Measurements from ENCODE around the gene TOM1L2.
"Not testable (repeated sequence)": the region's sequence is repeated elsewhere in the genome, so short reads cannot be mapped to it uniquely, and the experiment has no call there.

The TOM1L2 gene

DNA sequence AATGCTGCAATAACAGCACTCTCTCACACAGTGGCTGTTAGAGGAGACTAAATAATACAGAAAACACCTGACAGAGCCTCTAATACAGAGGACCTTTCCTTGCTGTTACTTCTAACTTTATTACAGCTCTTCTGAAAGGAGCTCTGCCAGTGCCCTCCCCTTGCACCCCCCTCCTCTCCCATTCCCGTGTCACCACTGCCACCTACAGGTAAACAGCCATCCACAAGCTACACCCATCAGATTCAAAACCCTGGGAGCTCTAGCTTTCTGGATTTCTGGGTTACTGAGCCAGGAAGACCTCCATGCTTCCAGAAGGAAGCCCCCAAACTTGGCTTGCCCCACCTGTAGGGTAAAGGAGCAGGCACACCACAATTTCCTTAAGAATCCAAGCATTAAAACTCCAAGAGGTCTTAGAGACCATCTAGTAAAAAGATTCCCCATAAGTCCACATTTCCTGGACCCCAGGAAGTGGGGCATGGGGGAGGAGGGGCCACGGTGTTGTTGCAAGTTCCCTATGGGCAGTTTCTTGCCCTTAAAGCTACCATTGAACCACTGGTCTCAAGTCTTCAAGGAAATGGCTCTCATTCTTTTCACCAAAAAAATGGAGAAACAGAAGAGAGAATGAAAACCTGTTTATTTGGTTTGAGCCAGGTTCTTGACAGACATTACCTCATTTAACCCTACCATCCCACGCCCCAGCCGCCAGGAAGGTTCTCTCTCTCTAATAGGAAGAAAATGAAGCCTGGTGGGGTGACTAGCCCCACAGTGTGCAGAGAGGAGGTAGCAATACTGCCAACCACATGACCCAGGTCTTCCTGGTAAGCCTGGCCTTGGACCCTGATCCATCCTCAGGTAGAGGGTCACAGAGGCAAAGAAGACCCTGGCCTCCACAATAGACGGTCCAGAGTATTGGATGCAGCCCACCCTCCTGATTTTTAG lies 52.8 kb downstream of the TOM1L2 start:
- DNase-seq = peak; percentile 52

DNA sequence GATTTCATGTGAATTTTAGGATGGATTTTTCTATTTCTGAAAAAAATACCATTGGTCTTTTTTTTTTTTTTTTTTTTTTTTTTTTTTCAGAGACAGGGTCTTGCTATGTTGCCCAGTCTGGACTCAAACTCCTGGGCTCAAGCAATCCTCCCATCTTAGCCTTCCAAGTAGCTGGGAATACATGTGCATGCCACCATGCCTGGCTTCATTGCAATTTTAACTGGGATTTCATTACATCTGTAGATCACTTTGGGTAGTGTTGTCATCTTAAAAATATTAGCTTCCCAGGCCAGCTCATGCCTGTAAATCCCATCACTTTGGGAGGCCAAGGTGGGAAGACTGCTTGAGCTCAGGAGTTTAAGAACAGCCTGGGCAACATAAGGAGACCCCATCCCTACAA lies 54.8 kb downstream of the TOM1L2 start:
- no peak for DNase-seq

DNA sequence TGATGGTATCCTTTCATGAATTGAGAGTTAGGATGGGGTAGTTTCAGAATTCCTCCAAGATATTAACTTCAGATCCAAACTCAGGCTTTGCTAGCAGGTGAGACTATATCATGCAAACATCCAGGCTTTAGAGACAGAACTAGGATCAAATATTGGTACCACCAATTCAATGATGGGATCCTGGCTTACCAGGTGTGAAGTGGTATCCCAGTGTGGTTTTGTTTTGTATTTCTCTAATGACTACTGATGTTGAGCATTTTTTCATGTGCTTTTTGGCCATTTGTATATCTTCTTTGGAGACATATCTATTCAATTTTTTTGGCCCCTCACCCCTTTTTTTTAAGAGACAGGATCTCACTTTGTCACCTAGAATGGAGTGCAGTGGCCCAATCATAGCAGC lies 57.0 kb downstream of the TOM1L2 start:
- DNase-seq = no peak

DNA sequence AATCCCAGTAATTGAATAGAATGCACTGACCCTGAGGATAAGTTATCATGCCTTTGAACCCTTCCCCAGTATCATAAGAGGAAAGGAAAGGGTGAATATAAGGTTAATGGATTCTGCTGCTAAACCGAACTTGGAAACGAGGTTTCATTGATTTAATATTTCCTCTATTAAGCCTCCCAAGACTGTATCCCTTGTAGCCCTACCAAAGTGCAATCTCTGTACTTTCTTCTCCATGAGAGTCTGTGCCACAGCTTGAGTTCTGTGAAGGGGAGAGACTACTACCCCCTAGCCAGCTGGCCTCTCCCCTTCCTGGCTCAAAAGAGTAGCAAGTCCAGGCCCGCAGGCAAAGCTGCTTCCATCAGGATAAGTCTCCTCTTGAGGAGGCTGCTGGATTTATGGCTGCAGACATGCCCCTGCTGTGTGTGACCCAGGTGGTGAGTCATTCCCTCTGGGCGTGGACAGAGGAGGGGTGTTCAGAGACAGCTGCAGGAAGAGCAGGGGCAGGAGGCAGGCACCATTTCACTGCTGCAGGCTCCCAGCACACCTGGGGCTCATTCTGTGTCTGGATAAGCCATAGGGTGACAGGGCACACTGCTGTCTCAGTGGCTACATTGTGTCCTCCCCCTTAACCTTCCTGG lies 58.4 kb downstream of the TOM1L2 start:
- no peak for DNase-seq

DNA sequence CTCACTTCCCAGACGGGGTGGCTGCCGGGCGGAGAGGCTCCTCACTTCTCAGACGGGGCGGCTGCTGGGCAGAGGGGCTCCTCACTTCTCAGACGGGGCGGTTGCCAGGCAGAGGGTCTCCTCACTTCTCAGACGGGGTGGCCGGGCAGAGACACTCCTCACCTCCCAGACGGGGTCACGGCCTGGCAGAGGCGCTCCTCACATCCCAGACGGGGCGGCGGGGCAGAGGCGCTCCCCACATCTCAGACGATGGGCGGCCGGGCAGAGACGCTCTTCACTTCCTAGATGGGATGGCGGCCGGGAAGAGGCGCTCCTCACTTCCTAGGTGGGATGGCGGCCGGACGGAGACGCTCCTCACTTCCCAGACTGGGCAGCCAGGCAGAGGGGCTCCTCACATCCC lies 59.9 kb downstream of the TOM1L2 start:
- not testable (repeated sequence) for DNase-seq

DNA sequence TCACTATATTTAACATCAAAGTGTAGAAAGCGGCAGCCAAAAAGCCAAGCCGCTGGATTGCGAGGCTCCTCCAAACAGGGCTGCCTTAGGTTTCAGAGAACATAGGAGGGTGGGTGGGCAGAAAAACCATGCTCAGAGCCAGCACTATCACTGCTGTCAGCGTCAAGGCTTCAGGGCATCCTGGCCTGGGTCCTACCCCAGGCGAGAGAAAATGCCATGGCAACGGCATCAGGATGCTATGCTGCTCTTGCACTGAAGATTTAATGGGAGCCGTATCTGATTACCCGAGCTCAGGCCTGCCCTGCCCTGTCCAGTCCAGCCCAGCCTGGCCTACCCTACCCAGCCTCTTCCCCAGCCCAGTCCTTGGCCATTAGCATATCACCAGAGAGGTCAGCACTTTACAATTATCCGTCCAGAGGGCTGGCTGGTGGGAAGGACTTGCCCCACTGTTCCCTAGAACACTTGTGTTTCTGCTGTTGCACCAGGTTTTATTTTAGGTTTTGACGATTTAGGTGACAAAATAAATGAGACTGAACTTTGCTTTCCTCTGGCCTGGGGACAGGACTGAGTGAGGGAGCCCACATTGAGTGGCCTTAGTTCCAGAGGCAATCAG lies 61.1 kb downstream of the TOM1L2 start:
- DNase-seq = no peak

DNA sequence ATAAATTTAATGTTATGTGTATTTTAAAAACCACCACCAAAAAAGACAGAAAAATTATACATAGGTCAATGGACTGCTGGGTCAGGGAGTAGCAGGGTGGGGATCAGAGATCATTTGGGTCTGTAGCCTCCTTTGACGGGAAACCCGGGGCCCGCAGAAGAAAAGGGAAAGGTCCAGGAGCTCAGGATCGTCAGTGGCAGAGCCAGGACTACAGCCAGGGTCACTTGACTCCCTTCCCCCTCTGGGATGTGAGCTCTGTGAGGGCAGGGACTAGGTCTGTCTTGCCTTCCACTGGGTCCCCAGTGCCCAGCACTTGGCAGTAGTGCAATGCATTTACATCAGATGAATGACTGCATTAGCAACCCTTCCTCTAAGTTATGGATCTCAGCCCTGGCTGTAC lies 62.1 kb downstream of the TOM1L2 start:
- DNase-seq = no peak

DNA sequence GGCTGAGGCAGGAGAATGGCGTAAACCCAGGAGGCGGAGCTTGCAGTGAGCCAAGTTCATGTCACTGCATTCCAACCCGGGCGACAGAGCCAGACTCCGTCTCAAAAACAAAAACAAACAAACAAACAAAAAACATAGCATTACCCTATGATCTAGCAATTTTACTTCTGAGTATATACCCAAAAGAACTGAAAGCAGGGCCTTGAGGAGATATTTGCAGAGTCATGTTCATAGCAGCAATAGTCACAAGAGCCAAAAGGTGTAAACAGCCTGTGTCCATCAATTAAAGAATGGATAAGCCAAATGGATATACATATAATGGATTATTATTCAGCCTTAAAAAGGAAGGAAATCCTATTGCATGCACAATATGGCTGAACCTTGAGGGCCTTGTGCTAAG lies 63.1 kb downstream of the TOM1L2 start:
- DNase-seq = no peak

DNA sequence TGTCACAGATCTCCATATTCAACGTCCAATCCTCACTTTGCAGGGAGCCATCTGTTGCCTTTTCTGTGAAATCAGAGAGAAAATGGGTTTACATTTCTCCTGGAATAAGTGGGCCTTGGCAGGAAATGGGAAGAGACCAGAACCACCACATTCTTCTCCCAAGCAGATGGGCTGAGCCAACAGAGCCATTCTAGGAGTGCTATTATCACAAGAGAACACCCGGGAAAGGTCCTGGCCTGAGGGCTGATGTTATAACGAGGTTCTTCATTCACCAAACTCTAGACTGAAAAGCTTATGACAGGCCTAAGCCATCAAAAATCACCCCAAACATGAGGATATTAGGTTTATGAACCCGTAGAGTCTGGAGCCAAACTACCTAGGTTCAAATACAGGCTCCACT lies 64.7 kb downstream of the TOM1L2 start:
- no peak for DNase-seq

DNA sequence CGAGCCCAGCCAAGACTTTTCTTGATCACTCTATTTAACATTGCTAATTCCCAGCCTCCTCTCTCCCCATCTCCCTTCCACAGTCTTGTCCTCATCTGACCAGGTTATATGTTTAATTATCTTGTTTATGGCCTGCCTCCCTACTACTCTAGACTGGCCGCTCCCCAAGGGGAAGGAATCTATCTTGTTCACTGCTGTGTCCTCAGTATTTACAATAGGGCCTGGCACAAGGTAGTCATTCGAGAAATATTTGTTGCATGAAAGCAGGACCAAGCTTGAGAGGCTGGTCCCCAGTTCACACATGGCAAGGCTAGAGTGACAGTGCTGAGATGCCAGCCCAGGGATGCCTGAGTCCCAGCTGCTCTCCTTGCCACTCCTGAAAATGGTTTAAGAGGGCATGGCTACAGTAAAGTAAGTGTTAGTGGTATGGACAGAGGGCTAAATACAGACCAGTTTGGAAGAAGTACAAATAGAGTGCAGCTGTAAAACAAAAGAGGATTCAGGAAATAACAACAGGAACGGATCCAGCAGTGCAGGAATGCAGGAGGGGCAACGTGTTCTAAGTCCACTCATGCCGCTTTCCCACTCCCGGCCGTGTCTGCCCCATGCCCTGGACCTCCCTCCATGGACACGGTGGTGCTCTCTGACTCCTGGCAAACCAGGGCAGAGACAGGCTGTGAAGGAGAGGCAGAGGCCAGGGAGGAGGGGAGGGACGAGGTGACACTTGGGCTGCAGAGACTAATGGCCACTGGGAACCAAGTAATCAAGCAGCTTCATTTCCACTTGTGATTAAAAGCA lies 65.6 kb downstream of the TOM1L2 start:
- no peak for DNase-seq

DNA sequence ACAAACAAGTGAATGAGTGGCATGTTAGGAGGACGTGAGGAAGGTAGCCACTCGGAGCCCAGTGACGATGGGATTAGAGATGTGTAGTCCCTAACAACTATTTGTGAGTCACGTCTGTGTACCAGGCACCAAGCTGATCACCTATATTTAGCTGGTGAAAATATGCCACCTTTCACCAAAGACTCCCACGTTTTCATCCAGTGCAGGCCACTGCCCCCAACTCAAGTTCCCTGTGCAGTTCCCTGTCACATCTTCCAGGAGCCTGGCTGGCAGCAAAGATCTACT lies 67.2 kb downstream of the TOM1L2 start:
- DNase-seq = no peak

DNA sequence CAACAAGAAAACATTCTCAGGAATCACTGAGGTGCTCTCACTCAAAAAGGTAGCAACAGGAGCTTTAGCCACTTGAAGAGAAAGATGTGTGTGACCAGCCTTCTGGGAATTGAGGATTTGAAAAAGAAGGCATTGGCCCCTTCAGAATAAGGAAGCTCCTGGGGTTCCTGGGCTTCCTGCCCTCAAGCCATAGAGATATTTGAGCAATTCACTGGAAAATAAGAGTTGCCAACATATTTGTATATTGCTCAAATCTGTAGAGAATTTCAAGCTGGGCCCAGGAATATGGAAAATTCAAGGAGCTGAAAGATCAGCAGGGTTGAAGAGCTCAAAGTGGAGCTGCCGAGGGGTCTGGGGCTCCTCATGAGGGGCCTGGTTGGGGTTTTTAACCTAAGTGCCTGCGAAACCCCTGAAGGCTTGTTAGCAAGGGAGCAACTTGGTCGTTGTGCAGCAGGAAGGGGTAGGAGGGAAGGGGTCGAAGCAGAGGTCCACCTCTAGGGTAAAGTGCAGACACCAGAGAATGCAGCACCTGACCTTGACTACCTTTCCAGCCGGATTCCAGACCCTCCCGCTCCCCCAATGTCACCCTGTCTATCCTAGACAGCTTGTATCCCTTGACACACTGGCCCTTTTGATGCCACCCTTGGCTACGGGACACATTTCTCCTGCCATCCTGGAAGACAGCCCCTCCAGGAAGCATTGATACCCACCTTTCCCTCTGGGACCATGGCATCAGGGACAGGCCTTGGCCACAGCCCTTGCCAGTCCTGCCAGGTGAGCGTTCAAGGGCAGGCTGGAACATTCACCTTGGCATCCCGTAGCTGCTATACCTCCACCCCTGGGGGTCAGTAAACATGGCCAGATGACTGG lies 67.8 kb downstream of the TOM1L2 start:
- DNase-seq = no peak

DNA sequence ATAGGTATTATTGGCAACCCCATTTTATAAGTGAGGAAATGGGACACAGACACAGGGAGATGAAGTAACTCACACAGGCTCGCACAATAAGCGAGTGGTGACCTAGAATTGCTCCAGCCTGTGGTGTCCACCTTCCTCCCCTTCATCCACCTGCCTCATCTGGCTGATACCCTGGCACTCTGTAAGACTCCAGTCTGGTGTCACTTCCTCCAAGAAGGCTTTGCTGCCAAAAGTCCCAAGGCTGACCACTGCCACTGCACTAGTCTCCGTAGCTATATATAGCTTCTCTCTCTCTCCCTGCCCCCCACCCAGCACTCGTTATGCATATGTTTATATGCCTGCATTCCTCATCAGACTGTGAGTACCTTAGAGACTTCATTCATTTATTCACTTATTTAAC lies 69.3 kb downstream of the TOM1L2 start:
- no peak for DNase-seq

DNA sequence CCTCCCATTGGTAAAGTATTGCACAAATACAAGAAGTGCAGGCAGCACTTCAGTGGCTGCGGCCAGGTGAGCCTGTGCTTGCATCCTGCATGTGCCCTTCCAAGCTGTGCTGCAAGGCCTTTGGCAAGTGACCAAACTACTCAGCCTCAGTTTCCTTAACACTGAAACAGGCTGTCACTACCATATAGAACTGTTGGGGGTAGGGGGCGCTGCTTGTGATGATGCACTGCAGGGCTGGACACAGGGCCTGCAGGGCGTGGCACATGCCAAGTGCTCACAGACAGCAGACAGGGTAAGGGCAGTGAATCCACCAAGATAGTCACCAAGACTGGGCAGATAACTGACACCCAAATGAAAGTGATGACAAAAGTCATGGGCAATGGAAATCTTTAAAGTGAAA lies 69.8 kb downstream of the TOM1L2 start:
- no peak for DNase-seq

DNA sequence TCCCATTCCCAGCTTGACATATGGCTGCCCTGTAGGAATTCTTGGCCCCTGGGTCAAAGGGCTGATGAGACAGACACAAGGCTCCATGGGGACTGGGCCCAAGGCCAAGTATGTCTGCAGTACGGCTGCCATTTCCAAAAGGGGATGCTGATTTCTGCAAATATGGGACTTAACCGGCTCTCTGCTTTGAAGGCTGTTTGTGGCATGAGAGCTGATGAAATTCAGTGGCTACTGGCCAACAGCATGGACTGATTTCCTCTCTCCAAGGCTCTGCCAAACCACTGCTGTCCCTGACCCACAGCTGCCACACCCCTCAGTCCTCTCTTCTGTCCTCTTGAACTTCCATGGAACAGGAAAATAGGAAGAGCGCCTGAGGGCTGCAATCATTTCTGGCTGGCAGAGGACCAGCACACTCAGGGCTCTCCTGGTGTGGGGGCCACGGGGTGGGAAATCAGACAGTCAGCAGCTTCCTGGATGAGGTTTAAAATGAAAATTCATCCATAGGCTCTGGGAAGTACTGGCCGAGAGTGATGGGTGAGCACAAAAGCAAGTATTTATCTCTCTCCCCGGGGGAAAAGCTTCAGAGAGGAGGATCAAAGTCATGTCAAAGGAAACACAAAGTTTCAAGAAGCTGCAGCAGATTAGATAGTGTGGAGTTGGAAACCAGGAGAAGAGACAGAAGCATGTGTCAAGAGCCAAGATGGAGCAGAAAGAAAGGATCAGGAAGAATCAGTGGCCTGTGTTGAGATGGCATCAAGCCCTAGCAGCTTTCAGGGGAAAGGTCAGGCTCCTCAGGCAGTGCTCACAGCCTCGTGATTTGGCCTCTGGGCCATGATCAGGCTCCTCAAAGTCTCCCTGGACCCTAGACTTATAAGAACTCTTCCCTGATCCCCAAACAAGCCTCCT lies 71.3 kb downstream of the TOM1L2 start:
- no peak for DNase-seq

DNA sequence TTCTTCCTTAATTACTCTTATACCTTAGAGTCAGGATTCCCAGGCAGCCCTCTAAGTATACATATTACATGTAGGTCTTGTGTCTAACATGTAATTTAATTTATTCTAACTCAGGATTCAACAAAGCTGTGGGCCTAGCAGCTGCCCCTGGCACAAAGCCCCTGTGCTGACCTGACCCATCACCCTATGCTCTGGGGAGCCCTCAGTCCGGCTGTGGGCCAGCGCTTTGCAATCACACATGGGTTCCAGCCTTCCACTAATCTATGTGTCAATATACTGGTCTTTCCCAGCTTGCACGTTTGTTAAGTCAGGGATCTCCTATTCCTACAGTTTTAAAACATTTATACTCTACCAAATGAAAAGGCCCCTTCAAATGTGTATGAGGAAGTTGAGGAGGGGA lies 72.7 kb downstream of the TOM1L2 start:
- DNase-seq = no peak

DNA sequence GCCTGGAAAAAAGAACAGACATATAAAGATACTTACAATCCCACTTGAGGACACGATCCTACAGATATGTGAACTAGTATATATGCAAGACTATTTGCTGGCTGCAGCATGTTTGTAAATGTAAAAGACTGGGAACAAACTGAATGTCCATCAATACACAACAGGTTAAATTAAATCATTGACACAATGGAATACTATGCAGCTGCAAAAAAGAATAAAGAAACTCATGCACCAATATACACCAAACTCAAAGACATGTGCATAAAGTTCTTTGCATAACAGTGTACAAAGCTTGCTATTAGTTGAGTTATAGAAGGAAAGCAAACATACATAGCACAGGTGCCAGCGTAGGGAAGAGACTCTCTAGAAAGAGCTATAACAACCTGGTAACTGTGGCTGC lies 73.5 kb downstream of the TOM1L2 start:
- no peak for DNase-seq

DNA sequence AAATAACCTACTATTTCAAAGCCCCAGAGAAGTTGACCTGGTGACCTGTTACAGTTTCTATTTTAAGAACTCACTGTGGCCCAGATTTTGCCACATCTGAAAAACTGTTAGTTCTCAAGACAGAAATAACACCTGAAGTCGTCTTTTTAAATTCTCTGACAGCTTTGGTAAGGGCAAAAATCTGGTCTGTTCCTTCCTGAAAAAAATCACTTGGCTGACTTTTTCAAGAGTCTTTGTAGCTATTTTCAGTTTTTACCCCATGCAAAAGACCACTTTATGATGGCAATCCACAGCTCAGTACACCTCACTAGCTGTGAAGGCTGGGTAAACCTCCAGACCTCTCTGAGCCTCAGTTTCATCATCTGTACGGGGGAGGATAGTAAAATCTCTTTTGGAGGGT lies 74.8 kb downstream of the TOM1L2 start:
- DNase-seq = no peak

DNA sequence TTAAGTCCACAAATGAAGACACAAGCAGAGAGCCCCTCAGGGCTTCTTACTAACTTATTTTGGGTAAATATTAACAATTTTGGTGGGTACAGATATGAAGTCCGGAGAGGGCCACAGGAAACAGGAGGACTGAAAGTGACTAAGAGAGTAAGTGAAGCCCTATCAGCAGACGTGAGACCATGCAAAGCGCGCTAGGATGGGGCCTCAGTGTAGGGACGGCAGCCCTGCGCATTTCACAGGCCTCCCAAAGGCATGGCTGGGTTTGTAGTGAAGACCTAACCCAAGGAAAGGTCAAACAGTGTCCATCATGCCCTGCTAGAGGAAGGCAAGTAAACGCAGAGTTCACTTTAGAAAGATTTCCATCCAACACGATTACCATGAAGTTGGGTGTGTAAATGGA lies 75.5 kb downstream of the TOM1L2 start:
- DNase-seq = no peak

DNA sequence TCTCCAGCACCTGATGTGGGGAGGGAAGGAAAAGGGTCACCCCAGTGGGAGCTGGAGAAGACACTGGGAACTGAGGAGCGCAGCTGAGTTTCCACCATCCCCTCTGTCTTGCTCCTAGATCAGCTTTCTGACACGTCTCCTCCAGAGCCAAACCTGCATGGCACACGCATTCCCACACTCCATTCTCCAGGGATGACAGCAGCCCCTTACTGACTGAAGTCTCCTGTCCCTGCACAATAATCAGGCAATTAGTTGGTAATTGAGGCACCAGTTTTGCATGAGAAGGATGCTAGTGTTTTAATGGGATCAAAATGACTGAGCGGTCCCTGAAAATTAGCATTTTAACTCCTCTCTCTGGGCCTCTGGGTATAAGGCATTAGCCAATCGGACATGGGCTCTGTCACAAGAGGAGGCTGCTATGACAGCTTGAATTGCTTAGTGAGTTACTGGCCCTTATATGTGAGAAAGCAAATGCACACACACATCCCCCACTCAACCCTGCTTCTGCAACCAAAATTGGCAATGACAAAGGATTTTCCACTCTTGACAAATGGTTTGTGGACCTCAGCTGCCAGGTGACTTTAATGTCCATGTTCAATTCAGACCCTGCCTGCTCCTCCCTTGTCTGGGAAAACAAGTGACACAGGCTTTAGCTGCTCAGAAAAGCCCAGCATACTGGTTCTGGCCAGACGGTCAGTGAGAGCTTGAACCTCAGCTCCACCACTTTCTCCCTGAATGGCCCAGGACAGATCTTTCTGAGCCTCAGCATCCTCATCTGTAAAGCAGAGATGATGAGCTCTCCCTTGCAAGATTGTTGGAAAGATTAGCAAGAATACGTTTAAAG lies 78.2 kb downstream of the TOM1L2 start:
- no peak for DNase-seq
